SJSA1 (cell line): Measurements from ENCODE around the gene ATP1A4. TPM values are rescaled to one million over a fixed set of nuclear protein-coding genes. Genes with fewer than 3 reads are reported as not detected.
"Not testable (repeated sequence)": the region's sequence is repeated elsewhere in the genome, so short reads cannot be mapped to it uniquely, and the experiment has no call there.

Experiments used
- DNase-seq, 2 experiments: peaks; one replicate each; pipeline ENCODE4 v3.0.0-alpha.2; 2015 to 2020; ENCODE audit warnings: low spot score in 2 of 2, low read depth in 1 of 2
- H3K27ac ChIP-seq: fragments of 250-450 bp; sonication (Bioruptor Pico); 2 replicates; pipeline ENCODE4 v1.5.1; 2020; ENCODE audit warnings: mild to moderate bottlenecking, moderate library complexity
- H3K27me3 ChIP-seq: fragments of 250-450 bp; sonication (Bioruptor Pico); replicated peaks from 2 replicates; pipeline ENCODE4 v1.5.1; 2020; ENCODE audit warnings: mild to moderate bottlenecking, moderate library complexity
- H3K36me3 ChIP-seq: fragments of 250-450 bp; sonication (Bioruptor Pico); 2 replicates; pipeline ENCODE4 v1.5.1; 2020; ENCODE audit warnings: mild to moderate bottlenecking
- H3K4me1 ChIP-seq: fragments of 250-450 bp; sonication (Bioruptor Pico); replicated peaks from 2 replicates; pipeline ENCODE4 v1.6.1; 2021; ENCODE audit warnings: mild to moderate bottlenecking
- H3K4me3 ChIP-seq: fragments of 250-450 bp; sonication (Bioruptor Pico); 2 replicates; pipeline ENCODE4 v1.5.1; 2020; ENCODE audit warnings: mild to moderate bottlenecking
- H3K9me3 ChIP-seq: fragments of 250-450 bp; sonication (Bioruptor Pico); replicated peaks from 2 replicates; pipeline ENCODE4 v1.5.1; 2020; ENCODE audit warnings: mild to moderate bottlenecking
- total RNA-seq: library from RNA; depleted of rRNA; stranded (reverse); fragments of >200 nt; shearing (Covaris generic); gene quantifications from 2 replicates; pipeline ENCODE4 v1.2.3, GENCODE V29; 2014; rRNA removed

The ATP1A4 gene
- not detected in 2 replicates for total RNA-seq

- H3K9me3 ChIP-seq: no peaks in the 10 kb centered on the region
- DNase-seq: peak in 1 of 2 experiments; percentile 19
- H3K4me1 ChIP-seq: peaks cover 27% of the 10 kb centered on the region
- H3K4me3 ChIP-seq: no peak within 1 kb of the TSS
- no peaks in the 10 kb centered on the region for H3K36me3 ChIP-seq
- H3K27me3 ChIP-seq: no peaks in the 10 kb centered on the region
- H3K27ac ChIP-seq: no peak within 1 kb of the TSS
Observed at GRCh38 chr1:160151303-160151702, at the start of gene ATP1A4. TSS of gene ATP1A4 (plus strand) at chr1:160151603. CDS start at chr1:160152041, 438 bp downstream.

GRCh38 chr1:160101717-160102522 is 49.5 kb upstream of the ATP1A4 start:
- H3K4me3 ChIP-seq: no peak overlapping the region
- H3K36me3 ChIP-seq: no peaks in the 10 kb centered on the region
- H3K27me3 ChIP-seq: no peaks in the 10 kb centered on the region
- peaks cover 54% of the 10 kb centered on the region for H3K4me1 ChIP-seq
- H3K9me3 ChIP-seq: no peaks in the 10 kb centered on the region
- peak overlapping the region; percentile 11 for H3K27ac ChIP-seq
- peak in 1 of 2 experiments; percentile 57 for DNase-seq

GRCh38 chr1:160103658-160104408 is 47.6 kb upstream of the ATP1A4 start:
- H3K4me1 ChIP-seq: peaks cover 50% of the 10 kb centered on the region
- no peaks in the 10 kb centered on the region for H3K9me3 ChIP-seq
- no peak overlapping the region for H3K4me3 ChIP-seq
- no peak overlapping the region for H3K27ac ChIP-seq
- no peaks in the 10 kb centered on the region for H3K36me3 ChIP-seq
- DNase-seq: no peak
- H3K27me3 ChIP-seq: no peaks in the 10 kb centered on the region

GRCh38 chr1:160104486-160104885 is 46.9 kb upstream of the ATP1A4 start:
- no peaks in the 10 kb centered on the region for H3K9me3 ChIP-seq
- H3K27me3 ChIP-seq: no peaks in the 10 kb centered on the region
- H3K4me1 ChIP-seq: peaks cover 51% of the 10 kb centered on the region
- no peak for DNase-seq
- H3K36me3 ChIP-seq: no peaks in the 10 kb centered on the region
- no peak overlapping the region for H3K4me3 ChIP-seq
- H3K27ac ChIP-seq: no peak overlapping the region

GRCh38 chr1:160105155-160105554 is 46.2 kb upstream of the ATP1A4 start:
- no peaks in the 10 kb centered on the region for H3K36me3 ChIP-seq
- no peaks in the 10 kb centered on the region for H3K9me3 ChIP-seq
- no peak for DNase-seq
- no peaks in the 10 kb centered on the region for H3K27me3 ChIP-seq
- H3K27ac ChIP-seq: no peak overlapping the region
- peaks cover 54% of the 10 kb centered on the region for H3K4me1 ChIP-seq
- H3K4me3 ChIP-seq: no peak overlapping the region

GRCh38 chr1:160107512-160107911 is 43.9 kb upstream of the ATP1A4 start:
- DNase-seq: no peak
- no peak overlapping the region for H3K27ac ChIP-seq
- no peaks in the 10 kb centered on the region for H3K27me3 ChIP-seq
- H3K9me3 ChIP-seq: no peaks in the 10 kb centered on the region
- peaks cover 36% of the 10 kb centered on the region for H3K4me1 ChIP-seq
- no peaks in the 10 kb centered on the region for H3K36me3 ChIP-seq
- H3K4me3 ChIP-seq: no peak overlapping the region

- Histone ChIP-seq H3K36me3 (no peaks in the 10 kb centered on the region), H3K4me1 (peaks cover 21% of the 10 kb centered on the region), H3K4me3 (no peak overlapping the region), H3K9me3 (no peaks in the 10 kb centered on the region), H3K27me3 (no peaks in the 10 kb centered on the region), H3K27ac (no peak overlapping the region)
- DNase-seq: peak in 1 of 2 experiments; percentile 38
Observed at GRCh38 chr1:160108888-160109662, 42.3 kb upstream of the ATP1A4 start.

- Histone ChIP-seq H3K9me3 (no peaks in the 10 kb centered on the region), H3K27ac (no peak overlapping the region), H3K4me1 (peaks cover 14% of the 10 kb centered on the region), H3K36me3 (no peaks in the 10 kb centered on the region), H3K4me3 (no peak overlapping the region), H3K27me3 (no peaks in the 10 kb centered on the region)
- no peak for DNase-seq
Observed at GRCh38 chr1:160109686-160110085, 41.7 kb upstream of the ATP1A4 start.

GRCh38 chr1:160111462-160111861 is 39.9 kb upstream of the ATP1A4 start:
- not testable (repeated sequence) for H3K27ac ChIP-seq, H3K27me3 ChIP-seq, H3K9me3 ChIP-seq, H3K4me3 ChIP-seq, DNase-seq, H3K36me3 ChIP-seq
- H3K4me1 ChIP-seq: peaks cover 14% of the 10 kb centered on the region

- Histone ChIP-seq H3K4me1 (peaks cover 14% of the 10 kb centered on the region), H3K27ac (no peak overlapping the region), H3K36me3 (no peaks in the 10 kb centered on the region), H3K4me3 (no peak overlapping the region), H3K9me3 (no peaks in the 10 kb centered on the region), H3K27me3 (no peaks in the 10 kb centered on the region)
- DNase-seq: no peak
Observed at GRCh38 chr1:160112357-160112756, 39.0 kb upstream of the ATP1A4 start.

- peaks cover 14% of the 10 kb centered on the region for H3K4me1 ChIP-seq
- H3K4me3 ChIP-seq: no peak overlapping the region
- DNase-seq: no peak
- no peaks in the 10 kb centered on the region for H3K27me3 ChIP-seq
- H3K9me3 ChIP-seq: no peaks in the 10 kb centered on the region
- no peaks in the 10 kb centered on the region for H3K36me3 ChIP-seq
- H3K27ac ChIP-seq: no peak overlapping the region
Observed at GRCh38 chr1:160113407-160113806, 38.0 kb upstream of the ATP1A4 start.

GRCh38 chr1:160114085-160114484 is 37.3 kb upstream of the ATP1A4 start:
- Histone ChIP-seq H3K4me3 (no peak overlapping the region), H3K9me3 (no peaks in the 10 kb centered on the region), H3K27ac (no peak overlapping the region), H3K36me3 (no peaks in the 10 kb centered on the region), H3K4me1 (peaks cover 8% of the 10 kb centered on the region), H3K27me3 (no peaks in the 10 kb centered on the region)
- DNase-seq: no peak

- Histone ChIP-seq H3K27me3 (no peaks in the 10 kb centered on the region), H3K4me3 (no peak within 1 kb of the TSS), H3K4me1 (no peaks in the 10 kb centered on the region), H3K27ac (no peak within 1 kb of the TSS), H3K36me3 (no peaks in the 10 kb centered on the region), H3K9me3 (no peaks in the 10 kb centered on the region)
- no peak for DNase-seq
Observed at GRCh38 chr1:160115545-160116282, 35.7 kb upstream of the ATP1A4 start, which contains the start of gene ATP1A2. TSS of gene ATP1A2 (plus strand) at chr1:160115759. CDS start at chr1:160115862, 103 bp downstream.
